ENCODE data around the gene ZNF618.

Gene ZNF618

DNA sequence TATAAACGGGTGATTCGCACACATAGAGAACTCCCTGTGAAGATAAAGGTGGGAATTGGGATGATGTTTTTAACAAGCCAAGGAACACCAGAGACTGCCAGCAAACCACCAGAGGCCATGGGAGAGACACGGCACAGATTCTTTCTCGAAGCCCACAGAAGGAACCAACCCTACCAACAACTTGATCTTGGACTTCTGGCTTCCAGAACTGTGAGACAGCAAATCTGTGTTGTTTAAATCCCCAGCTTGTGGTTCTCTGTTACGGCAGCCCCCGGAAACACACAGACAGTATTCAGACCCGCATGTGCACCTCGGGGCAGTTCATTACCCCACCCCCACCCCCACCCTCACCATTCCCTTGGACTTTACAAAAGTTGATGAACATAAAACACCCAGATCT lies 189.2 kb downstream of the ZNF618 start:
- no peak for DNase-seq (ENCODE audit: extremely low spot score)
- TF ChIP-seq, protein P1, sequence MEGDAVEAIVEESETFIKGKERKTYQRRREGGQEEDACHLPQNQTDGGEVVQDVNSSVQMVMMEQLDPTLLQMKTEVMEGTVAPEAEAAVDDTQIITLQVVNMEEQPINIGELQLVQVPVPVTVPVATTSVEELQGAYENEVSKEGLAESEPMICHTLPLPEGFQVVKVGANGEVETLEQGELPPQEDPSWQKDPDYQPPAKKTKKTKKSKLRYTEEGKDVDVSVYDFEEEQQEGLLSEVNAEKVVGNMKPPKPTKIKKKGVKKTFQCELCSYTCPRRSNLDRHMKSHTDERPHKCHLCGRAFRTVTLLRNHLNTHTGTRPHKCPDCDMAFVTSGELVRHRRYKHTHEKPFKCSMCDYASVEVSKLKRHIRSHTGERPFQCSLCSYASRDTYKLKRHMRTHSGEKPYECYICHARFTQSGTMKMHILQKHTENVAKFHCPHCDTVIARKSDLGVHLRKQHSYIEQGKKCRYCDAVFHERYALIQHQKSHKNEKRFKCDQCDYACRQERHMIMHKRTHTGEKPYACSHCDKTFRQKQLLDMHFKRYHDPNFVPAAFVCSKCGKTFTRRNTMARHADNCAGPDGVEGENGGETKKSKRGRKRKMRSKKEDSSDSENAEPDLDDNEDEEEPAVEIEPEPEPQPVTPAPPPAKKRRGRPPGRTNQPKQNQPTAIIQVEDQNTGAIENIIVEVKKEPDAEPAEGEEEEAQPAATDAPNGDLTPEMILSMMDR (IDR thresholded peaks at IDR 0.05; ENCODE audit: control extremely low read depth, extremely low read depth, low read depth, missing control alignments), result no peak
- CTCF ChIA-PET, result no interaction called here
- POLR2A ChIA-PET, result no interaction called here

DNA sequence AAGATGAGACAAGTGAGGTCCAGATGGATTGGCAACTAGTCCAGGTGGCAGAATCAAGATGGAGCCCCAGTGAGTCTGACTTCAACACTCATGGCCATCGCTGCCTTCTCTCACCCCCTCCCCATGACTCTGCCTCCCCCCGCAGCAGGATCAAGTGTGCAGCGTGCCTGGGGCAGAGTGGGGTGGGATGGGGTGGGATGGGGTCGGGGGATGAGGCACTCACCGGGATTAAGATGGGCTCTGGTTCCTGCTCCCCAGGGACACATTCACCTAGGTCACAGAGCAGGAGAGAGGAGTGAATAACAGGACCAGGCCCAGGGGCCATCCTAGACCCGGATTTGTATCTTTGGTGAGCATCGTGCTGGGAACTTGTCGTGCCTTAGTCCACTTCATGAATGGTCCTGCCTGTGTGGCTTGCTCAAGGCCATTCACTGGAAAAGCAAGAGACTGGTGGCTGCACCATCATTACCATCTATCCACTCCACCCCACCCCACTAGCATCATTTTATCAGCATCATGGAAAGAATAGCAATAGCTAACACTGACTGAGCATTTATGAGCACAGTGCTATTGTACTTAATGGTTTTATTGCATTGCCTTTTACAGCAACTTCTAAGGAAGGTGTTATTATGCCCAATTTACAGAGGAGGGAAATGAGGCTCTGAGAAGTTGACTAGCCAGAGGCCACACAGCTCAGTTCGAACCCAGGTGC lies 193.5 kb downstream of the ZNF618 start:
- POLR2A ChIA-PET, result no interaction called here
- TF ChIP-seq, protein P1 (IDR thresholded peaks at IDR 0.05; ENCODE audit: control extremely low read depth, extremely low read depth, low read depth, missing control alignments), result no peak
- DNase-seq (ENCODE audit: extremely low spot score), result no peak
- CTCF ChIA-PET, result interaction anchor here (6.3 kb wide), 1 partner anchor 13 kb away, joined by 41 read pairs; no protein-coding TSS in a partner anchor

DNA sequence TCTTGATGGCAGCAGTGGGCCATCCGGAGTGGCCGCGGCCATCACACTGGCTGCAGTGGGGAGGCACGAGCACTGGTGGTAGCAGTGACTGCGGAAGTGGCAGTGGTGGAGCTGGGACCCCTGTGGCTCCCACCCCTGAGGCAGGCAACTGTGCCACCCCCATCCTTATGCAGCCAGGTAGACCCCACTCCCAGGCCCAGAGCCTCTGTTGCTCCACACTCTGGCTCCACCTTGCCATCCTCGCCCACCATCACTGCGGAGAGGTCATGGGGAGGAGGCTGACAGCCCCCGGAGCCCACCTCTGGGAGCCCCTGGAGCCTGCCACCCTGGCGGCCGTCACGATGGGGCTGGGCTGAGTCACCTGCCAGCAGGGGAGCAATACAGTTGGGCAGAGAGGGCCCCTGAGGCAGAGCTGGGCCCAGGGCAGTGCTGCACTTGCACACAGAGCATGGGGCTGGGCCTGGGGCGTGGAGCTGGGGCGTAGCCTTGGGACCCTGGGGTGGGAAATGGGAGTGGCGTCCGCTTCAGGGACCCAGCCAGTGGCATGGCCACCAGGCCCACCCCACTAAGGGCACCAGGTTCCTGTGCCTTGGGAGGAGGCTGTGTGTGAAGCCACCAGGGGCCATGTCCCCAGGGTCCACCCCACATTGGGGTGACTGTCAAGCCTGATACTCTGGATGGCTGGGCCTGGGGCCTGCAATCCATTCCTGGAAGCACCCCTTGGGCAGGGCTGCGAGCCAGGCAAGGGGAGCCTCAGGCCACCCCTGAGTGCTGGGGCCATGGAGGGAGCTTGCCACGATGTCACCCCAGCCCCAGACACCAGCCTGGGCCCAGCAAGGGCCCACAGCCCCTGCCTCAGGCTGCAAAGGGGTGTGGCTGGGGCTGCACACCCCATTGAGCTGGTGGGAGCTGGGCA lies 194.3 kb downstream of the ZNF618 start:
- CTCF ChIA-PET, result interaction anchor here (6.3 kb wide), 1 partner anchor 12 kb away, joined by 41 read pairs; no protein-coding TSS in a partner anchor
- DNase-seq (ENCODE audit: extremely low spot score), result no peak
- TF ChIP-seq, protein P1 (IDR thresholded peaks at IDR 0.05; ENCODE audit: control extremely low read depth, extremely low read depth, low read depth, missing control alignments), result no peak
- POLR2A ChIA-PET, result no interaction called here

DNA sequence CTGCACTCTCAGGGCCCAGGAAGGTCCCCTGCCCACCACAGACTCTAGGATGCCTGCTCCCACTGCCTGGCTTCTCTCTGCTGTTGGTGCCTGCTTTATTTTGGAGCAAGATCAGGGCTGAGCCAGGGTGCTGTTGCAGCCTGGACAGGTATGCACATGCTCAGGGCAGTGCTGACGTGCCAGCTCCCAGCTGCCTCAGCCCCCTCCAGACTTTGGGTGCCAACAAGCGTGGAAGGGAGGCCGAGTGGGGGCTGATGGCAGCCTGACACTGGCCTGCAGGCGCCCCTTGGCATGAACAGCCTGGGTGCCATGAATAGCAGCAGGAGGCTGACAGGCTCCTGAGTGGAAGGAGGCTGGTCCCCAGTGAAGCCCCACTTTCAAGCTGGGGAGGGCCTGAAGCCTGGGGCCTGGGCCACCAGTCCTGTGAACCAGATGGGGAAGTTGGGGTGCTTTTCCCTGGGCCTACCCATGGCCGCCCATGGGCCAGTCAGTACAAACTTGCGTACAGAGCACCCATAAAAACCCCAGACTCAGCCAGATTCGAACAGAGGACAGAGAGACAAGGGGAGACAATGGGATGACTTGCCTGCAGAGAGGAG lies 195.2 kb downstream of the ZNF618 start:
- DNase-seq (ENCODE audit: extremely low spot score), result no peak
- ChIA-PET POLR2A (no interaction called here), CTCF (interaction anchor here (0.7 to 6.3 kb wide), 2 partner anchors 11 to 12 kb away, joined by 3 to 41 read pairs; no protein-coding TSS in a partner anchor)
- TF ChIP-seq, protein P1 (IDR thresholded peaks at IDR 0.05; ENCODE audit: control extremely low read depth, extremely low read depth, low read depth, missing control alignments), result no peak

DNA sequence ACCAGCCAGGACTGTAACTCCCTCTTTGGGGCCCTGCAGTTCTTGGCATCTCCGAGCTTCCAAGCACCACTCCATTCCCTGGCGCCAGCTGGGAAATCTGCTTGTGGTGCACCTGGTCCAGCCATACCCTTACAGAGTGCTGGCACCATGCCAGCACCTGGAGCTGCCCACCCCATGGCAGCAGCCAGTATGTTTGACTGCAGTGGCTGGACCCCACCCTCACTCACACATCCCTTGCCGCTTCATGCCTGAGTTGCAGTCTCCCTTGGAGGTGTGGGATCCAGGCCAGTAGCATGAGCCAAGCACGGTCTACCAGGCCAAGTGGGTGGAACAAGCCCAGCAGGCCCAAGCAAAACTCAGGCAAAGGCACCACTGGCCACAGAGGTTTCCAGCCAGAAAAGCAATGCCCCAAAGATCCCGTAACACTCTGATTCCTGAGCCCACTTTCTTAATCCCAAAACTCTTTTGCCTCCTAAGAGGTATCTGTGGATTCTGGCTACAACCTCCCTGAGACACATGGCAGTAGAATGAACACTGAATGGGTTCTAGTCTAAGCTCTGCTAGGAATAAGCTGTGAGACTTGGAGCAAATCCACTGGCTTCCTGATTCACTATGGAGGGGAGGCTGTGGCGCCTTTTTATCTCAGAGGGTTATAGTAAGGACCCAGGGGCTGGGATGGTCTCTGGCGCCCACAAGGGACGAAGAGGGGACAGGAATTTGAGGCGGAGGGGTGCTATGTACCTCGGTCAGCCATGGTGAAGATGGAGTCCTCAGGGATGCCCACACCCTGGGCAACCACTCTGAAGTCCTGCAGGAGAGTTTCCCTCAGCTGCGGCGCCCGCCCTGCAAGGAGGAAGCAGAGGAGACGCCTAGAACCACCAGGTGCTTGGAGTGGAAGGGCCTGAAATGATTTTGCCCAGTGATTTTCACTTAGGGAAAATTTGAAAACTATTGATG lies 196.4 kb downstream of the ZNF618 start:
- TF ChIP-seq, protein P1 (IDR thresholded peaks at IDR 0.05; ENCODE audit: control extremely low read depth, extremely low read depth, low read depth, missing control alignments), result no peak
- CTCF ChIA-PET, result interaction anchor here (1.2 to 6.3 kb wide), 2 partner anchors 10 to 35 kb away, joined by 3 to 41 read pairs; no protein-coding TSS in a partner anchor
- POLR2A ChIA-PET, result no interaction called here
- DNase-seq (ENCODE audit: extremely low spot score), result no peak
